GM08714 (cell line): ENCODE data around the gene SLC38A11.

Experiments used
- H3K4me3 ChIP-seq: fragments of 200-500 bp; sonication (Bioruptor generic); 2 replicates; pipeline ENCODE4 v1.5.1; 2014; ENCODE audit warnings: mild to moderate bottlenecking, low read length, inconsistent platforms
- ZNF274 ChIP-seq: IDR thresholded peaks from 2 replicates; pipeline ENCODE4 v1.6.1; 2012; ENCODE audit warnings: mild to moderate bottlenecking, low read depth, low read length

Gene SLC38A11

GRCh38 chr2:164859251-164859818 lies 96.0 kb downstream of the SLC38A11 start:
- TF ChIP-seq ZNF274 = no peak
- no peak overlapping the region for H3K4me3 ChIP-seq

GRCh38 chr2:164852086-164852485 lies 103.2 kb downstream of the SLC38A11 start:
- no peak for TF ChIP-seq ZNF274
- H3K4me3 ChIP-seq = no peak overlapping the region

GRCh38 chr2:164850235-164850634 lies 105.1 kb downstream of the SLC38A11 start:
- TF ChIP-seq ZNF274 = no peak
- H3K4me3 ChIP-seq = no peak overlapping the region

GRCh38 chr2:164849506-164849905 lies 105.8 kb downstream of the SLC38A11 start:
- H3K4me3 ChIP-seq = no peak overlapping the region
- TF ChIP-seq ZNF274 = no peak

GRCh38 chr2:164847981-164848741 lies 107.2 kb downstream of the SLC38A11 start:
- TF ChIP-seq ZNF274 = no peak
- no peak overlapping the region for H3K4me3 ChIP-seq

- H3K4me3 ChIP-seq = no peak overlapping the region
- TF ChIP-seq ZNF274 = no peak
Measured at GRCh38 chr2:164847291-164847690, 108.0 kb downstream of the SLC38A11 start.

GRCh38 chr2:164846276-164846675 lies 109.0 kb downstream of the SLC38A11 start:
- no peak for TF ChIP-seq ZNF274
- no peak overlapping the region for H3K4me3 ChIP-seq
